Measurements from ENCODE around the gene SOS1. TPM values are rescaled to one million over a fixed set of nuclear protein-coding genes. Genes with fewer than 3 reads are reported as not detected.
"Not testable (repeated sequence)": the region's sequence is repeated elsewhere in the genome, so short reads cannot be mapped to it uniquely, and the experiment has no call there.

Gene SOS1
- 10.3 and 14.1 TPM in 2 replicates for total RNA-seq (2014; rRNA removed; shearing (Covaris generic))

DNA sequence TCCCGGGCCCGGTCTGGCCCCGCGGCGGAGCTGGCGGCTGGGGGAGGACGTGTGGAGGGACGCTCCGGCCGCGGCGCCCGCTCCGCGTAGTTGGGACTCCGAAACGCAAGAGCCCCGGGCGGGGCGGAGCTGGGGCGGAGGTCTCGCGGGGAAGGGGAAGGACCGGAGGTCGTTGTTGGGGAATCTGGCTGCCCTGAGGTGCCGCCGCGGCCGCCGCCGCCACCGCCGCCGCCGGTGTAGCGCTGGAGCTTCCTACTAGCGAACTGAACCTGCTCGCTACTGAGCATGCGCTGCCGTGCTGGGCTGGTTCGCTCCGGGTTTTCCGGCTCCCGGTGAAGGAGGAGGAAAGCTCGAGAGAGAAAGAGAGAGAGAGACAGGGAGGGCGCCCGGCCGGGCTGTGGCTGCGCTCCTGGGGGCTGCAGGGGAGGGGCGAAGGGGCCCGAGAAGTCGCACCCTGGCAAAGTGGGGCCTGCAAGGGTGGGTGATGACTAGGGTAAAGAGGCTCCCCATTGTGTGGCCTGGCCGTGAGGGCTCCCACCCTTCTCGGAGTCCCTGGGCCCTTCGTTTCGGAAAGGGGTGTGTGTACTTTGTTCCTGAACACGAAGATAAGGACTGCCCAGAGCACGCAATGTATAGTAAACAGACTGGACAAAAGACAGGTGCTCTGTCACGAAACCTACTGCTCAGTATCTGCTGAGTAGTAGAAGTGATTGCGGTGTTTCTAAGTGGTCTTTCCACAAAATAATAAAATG, at the start of gene SOS1:
Gene SOS1, minus strand, starts transcription at position 281 of the 752 bp plus-strand sequence. CDS start 629 bp downstream, outside the sequence.
- peak; percentile 90 for DNase-seq (ENCODE audit: low spot score)

DNA sequence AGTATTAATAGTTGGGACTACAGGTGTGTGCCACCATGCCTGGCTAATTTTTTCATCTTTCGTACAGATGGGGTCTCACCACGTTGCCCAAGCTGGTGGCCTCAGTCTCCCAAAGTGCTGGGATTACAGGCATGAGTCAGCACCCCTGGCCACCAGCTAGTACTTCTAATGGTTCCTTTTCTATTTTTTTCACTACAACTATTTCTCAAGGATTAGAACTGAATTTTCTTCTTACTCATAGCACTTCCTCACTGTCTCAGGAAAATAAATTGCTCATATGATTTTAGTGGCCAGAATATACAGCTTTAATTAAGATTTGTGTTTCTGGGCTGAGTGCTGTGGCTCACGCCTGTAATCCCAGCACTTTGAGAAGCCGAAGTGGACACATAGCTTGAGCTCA, 43.2 kb upstream of the SOS1 start:
- DNase-seq (ENCODE audit: low spot score), result no peak

DNA sequence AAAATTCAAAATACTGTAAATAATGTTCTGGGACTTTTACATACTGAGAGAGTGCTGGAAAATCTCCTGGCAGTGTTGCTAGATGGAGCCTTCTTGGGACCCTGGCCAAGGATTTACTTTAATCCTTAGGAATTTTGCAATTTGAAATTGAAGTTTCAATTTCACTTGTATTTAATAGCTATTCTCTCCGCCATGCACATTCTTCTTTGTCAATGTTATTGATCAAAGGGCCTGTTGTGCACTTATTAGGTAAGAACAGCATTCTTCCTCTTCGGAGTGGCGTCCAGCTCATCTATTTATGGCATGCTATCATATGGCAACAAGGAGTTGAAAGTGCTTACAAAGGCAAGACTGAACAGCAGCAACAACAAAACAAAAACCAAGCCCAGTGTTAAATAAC, 40.1 kb upstream of the SOS1 start:
- DNase-seq (ENCODE audit: low spot score), result no peak

DNA sequence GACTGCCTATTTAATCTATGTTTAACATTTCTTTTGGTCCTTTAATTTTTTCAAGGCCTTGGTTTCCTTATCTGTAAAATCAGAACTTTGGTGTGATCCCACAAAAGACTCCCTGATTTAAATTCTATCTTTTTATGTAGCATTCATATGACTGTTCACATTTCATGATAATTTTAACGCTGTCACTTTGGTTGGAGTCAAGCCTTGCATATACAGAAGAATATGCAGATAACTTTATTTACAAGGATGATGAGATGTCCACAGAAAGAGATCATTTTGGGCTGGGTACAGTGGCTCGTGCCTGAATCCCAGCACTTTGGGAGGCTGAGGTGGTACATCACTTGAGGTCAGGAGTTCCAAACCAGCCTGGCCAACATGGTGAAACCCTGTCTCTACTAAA, 38.4 kb upstream of the SOS1 start:
- DNase-seq (ENCODE audit: low spot score), result no peak

DNA sequence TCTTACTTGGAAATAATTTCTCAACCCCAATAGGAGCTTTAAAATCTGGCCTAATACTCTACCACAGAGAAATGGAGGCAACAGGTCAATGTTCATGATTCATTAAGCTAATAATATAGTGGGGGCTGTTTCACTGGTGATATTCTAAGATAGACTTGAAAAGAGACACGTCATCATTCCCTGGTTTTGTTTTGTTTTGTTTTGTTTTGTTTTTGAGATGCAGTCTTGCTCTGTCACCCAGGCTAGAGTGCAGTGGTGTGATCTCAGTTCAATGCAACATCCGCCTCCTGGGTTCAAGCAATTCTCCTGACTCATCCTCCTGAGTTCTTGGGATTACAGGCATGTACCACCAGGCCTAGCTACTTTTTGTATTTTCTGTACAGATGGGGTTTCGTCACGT, 37.5 kb upstream of the SOS1 start:
- no peak for DNase-seq (ENCODE audit: low spot score)

DNA sequence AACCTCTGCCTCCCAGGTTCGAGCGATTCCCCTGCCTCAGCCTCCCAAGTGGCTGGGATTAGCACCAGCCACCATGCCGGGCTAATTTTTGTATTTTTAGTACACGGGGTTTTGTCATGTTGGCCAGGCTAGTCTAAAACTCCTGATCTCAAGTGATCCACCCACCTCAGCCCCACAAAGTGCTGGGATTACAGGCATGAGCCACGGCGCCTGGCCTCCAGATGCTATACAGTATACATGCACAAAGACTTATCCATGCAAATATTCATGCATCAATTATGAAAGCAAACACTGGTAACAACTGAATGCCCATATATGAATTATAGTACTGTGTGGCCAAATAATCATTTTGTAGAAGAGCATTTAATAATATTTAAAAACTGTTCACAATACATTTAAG, 36.0 kb upstream of the SOS1 start:
- no peak for DNase-seq (ENCODE audit: low spot score)

DNA sequence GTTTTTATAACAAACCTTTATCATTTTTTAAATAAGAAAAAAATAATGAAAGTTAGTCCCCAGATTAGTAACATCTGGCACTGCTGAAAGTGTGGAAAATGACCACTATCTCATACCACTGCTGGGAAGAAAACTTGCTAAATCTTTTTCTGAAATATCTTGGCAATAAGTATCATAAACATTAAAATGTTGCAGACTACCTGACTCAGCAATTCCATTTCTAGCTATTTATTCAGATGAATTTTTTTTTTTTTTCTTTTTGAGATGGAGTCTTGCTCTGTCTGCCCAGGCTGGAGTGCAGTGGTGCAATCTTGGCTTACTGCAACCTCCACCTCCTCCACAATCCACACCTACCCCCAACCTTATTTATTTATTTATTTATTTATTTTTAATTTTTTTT, 35.3 kb upstream of the SOS1 start:
- no peak for DNase-seq (ENCODE audit: low spot score)

DNA sequence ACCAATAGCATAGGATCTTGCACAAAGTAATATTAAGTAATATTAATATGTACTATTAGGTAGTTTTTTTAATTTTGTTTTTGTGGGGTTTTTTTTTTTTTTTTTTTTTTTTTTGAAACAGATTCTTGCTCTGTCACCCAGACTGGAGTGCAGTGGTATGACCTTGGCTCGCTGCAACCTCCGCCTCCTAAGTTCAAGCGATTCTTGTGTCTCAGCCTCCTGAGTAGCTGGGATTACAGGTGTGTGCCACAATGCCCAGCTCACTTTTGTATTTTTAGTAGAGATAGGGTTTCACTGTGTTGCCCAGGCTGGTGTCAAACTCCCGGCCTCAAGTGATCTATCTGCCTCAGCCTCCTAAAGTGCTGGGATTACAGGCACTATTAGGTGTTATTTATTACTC, 34.7 kb upstream of the SOS1 start:
- not testable (repeated sequence) for DNase-seq (ENCODE audit: low spot score)

DNA sequence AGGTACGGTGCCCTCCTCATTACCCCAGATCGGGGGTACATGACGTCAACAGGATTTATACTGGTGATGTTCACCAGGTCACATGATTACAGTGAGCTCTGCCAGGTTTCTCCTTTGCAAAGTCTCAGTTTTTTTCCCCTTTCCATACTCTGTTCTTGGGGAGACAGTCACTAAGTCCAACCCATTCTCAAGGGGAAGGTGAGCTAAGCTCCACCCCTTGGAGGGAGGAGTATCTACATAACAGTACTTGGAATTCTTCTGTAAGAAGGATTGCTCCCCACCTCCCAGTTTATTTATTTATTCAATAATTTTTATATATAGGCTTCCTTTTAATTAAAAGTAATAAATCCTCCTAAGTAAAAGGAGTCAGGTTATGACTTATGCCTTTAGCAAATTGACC, 34.1 kb upstream of the SOS1 start:
- DNase-seq (ENCODE audit: low spot score), result peak; percentile 10

DNA sequence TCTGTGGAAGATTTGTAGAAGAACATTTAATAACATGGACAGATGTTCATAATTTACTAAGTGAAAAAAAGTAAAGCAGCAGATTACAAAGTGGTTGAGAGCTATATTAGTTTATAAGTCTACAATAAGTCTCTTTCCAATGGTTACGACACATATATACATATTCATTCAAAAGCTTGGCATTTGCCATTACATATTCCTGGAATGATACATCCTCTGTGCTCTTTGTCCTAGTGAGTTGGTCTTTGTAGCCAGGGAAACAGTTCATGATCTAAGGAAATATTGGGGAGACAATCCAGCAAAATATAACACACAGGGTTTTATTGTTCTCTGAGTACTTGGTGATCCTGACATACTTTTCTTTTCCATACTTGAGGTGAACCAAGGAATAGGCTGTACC, 32.5 kb upstream of the SOS1 start:
- DNase-seq (ENCODE audit: low spot score), result no peak

DNA sequence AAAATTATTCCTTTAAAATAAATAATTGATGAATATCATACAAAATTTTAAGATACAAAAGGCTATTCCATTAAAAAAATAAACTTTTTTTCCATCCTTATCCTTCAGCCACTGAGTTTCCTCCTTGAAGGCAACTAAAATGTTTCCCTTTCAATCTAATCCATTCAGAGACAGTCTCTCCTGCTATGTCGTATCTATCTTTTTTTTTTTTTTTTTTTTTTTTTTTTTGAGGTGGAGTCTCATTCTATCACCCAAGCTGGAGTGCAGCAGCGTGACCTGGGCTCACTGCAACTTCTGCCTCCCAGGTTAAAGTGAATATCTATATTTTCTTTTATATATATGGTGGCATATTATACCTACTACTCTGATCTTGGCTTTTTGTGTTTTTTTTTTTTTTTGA, 31.7 kb upstream of the SOS1 start:
- DNase-seq (ENCODE audit: low spot score), result no peak

DNA sequence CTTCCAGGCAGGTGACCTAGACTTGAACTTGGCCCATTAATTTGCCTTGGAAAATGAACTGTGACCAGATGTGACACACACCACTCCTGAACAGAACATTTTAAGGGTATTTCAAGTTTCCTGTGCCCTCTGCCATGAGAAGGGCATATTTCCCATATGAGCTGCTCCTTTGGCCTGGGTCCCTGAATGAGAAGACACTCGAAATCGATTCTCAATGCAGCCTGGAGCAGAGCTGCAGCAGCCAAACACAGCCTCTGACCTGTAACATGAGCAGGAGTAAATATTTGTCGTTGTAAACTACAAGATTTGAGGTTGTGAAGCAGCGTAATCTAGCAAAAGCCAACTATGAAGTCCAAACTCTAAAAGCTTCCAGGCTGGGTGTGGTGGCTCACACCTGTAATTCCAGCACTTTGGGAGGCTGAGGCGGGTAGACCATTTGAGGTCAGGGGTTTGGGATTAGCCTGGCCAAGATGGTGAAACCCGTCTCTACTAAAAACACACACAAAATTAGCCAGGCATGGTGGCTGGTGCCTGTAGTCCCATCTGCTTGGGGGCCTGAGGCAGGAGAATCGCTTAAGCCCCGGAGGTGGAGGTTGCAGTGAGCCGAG, 30.1 kb upstream of the SOS1 start:
- no peak for DNase-seq (ENCODE audit: low spot score)

DNA sequence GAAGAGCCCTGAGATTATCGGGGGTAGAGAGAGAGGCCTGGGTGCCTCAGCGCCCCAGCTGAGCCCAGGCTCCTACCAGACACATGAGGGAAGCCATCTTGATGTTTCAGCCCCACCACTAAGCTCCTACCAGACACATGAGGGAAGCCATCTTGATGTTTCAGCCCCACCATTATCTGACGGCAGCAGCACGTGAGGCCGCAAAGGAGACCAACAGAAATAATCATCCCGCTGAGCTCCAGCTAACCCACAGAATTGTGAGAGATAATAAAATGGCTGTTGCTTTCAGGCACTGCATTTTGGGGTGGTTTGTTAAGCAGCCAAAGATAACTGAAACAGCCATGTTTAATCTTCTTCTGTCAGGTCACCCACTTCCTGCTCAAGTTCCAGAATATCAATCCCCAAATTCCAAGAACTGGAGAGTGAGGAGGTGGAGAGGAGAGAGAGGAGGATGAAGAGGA, 29.3 kb upstream of the SOS1 start:
- DNase-seq (ENCODE audit: low spot score), result no peak

DNA sequence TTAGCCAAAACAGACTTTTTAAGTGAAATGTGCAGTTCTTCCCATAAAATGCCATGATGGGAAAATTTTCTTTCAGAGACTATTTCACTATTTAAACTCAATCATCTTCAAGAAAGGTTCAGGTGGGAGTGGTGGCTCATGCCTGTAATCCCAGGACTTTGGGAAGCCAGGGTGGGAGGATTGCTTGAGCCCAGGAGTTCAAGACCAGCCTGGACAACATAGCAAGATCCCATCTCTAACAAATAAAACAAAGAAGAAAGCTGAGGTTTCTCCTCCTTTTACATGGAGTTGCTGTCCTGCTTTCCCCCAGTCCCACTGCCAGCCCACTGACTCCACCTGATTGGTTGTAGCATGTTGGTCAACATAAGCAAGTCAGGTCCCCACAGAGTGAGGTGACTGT, 25.8 kb upstream of the SOS1 start:
- DNase-seq (ENCODE audit: low spot score), result no peak

DNA sequence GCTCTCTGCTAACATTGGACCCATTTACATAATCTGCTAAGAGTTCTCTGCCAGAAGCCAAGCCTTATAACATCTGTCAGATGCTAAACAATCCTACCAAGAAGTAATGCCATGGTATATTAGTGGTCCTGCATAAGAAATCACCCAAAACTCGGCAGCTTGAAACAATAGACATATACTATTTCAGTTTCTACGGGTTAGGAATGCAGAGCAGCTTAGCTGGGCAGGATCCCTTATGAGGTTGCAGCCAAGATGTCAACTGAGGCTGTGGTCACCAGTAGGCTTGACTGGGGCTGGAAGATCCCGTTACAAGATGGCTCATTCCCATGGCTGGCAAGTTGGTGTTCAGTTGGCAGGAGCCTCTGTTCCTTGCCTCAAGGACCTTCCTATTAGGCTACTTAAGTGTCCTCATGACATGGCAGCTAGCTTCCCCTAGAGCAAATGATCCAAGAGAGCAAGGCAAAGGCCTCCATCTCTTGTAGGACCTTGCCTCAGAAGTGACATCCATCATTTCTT, 25.1 kb upstream of the SOS1 start:
- DNase-seq (ENCODE audit: low spot score), result no peak

DNA sequence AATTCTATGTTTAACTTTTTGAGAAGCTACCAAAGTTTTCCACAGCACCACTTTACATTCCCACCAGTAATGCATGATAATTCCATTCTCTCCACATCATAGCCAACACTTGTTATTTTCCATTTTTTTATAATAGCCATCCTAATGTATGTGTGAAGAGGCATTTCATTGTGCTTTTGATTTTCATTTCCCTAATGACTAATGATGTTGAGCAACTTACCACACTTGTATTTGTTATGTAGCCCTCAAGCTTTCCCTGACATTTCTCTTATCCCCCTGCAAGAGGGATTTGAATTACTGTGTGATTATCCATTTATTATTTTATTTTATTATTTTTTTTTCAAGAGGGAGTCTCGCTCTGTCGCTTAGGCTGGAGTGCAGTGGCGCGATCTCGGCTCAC, 23.6 kb upstream of the SOS1 start:
- no peak for DNase-seq (ENCODE audit: low spot score)

DNA sequence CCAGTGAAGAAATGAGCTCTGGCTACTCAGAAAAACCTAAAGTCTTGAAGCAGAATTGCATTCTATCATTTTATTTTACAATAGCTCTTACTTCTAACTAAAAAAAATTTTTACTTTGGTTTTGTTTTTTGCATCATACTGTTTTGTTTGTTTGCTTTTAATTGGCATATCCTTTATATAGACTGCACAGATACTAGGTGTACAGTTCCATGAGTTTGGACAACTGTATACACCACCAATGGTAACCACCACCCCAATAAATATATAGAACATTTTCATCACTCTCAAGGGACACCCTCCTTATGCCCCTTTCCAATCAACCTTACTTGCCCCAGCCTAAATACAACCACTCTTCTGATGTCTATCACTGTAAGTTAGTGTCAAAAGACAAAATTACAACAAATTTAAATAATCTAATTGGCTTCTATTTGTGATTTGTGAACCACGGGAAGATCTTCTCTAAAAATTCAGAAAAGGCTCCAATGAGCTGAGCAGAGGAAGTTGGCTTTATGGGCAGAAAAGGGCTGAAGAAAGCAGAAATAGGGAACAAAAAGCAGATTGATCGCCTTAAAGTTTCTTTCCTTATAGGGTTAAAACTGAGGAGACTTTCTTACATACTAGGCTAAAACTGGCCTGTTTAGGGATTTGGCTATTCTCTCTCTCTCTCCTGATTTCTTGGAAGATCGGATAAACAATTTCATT, 22.2 kb upstream of the SOS1 start:
- DNase-seq (ENCODE audit: low spot score), result no peak

DNA sequence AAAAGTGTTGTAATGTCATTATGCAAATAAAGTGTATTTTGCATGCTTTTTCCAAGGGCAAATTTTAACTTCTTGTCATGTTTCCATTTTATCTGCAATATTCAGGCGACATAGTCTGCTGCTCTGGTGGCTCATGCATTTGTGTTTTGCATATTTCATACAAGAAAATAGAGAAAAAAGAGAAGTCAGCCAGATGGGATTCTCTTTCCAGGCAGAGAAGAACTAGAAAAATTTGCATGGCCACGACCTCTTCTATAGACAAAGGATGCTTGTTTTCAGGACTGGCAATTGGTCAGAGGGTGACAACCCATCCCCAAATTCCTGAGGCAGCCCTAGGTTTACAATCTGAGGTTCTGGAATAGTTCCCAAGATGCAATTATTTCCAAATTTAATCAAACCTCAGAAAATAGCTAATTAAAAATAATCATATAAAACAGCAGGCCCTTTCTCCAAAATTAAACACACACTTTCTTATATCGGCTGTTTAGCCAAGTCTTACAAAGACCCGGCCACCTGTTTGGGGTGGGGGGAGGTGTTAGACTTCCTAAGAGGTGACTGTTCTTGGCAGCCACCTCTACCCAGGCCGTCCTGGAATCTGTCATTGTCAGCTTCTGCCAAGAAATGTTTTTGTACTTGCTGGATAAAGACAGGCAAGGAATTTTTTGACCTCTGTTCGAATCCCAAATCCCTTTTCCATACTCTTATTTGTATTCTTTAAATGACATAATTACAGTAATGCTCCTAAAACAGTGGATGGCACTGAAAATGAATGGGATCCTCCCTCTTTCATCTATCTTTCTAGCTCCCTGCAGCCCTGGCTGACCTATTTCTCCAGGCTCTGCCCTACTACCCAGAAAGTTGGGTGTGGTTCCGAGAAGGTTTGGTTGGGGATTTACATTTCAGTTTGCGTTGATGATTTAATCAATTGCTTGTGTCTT, 20.8 kb upstream of the SOS1 start:
- DNase-seq (ENCODE audit: low spot score), result peak; percentile 46

DNA sequence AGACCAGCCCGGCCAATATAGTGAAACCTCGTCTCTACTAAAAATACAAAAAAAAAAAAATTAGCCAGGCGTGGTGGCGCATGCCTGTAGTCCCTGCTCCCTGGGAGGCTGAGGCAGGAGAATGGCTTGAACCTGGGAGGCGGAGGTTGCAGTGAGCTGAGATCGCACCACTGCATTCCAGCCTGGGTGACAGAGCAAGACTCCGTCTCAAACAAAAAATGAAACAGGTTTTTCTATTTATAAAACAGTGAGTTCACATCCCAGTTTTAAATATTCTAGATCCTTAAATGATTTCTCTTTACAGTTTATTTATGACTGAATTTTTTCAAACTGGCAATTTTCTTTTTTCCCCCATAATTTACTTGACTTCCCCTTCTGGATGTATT, 20.1 kb upstream of the SOS1 start:
- DNase-seq (ENCODE audit: low spot score), result not testable (repeated sequence)

DNA sequence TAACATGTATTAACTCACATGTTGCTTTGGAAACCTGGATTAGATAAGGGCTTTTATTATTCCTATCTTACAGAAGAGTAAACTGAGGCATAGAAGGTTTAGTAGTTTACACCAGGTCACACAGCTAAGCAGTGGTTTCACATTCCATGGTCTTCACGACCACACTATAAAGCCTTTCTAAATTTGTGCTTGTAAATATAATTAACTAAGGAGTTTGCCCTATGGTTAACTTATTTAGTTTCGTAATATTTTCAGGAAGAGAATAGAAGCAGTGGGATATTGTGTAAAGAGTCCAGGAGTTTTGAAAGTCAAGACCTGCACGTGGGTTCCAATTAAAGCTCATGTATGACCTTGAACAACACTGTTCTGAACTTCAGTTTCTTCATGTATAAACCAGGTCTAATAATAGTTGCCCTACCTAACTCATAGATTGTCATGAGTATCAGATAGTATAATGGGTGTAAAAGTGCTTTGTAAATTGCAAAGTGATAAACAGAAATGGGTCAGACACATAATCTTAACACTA, 19.5 kb upstream of the SOS1 start:
- no peak for DNase-seq (ENCODE audit: low spot score)

DNA sequence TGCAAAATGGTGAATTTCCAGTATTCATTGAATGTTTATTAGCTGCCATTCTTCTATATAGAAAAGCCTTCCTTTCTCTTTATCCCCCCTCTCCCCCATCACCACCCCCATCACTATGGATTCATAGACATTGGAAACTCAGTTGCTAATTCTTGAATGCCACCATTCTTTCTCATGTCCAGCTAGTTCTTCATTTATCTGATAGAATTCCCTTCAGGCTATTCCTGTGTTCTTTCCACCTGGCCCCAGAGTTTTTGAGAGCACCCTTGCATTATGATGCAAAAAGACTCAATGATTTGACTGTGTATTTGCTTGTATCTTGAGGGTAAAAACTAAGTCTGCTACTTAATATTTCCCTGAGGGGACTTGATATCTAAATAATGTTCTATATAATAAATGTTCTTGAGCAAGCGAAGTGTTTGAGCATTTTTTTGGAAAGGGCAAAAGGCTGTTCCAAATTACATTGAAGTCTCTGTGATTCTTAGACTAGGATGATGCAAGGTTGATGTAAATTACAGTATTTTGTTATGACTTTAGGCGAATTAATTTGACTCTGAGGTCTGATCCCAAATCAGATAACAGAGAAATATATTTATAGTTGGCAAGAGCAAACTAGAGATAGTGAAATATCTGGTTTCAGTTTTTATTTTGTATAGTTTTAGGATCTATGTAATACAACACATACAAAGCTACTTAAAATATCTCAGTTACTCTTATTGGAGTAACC, 18.8 kb upstream of the SOS1 start:
- DNase-seq (ENCODE audit: low spot score), result no peak

Measured in A172 (cell line).